ENCODE data around the gene PPTC7.
A peak's percentile ranks its signal among the peaks of the same experiment; 100 is the strongest.
"Not testable (repeated sequence)": the region's sequence is repeated elsewhere in the genome, so short reads cannot be mapped to it uniquely, and the experiment has no call there.

The PPTC7 gene

GRCh38 chr12:110563702-110564470 is 19.2 kb downstream of the PPTC7 start (continued):
- TF ChIP-seq TCF4 (CRISPR knock-in tag; IDR thresholded peaks at IDR 0.05; ENCODE audit: borderline replicate concordance) = no peak
- no peak for TF ChIP-seq ZNF8 (CRISPR knock-in tag; IDR thresholded peaks at IDR 0.05)
- TF ChIP-seq, protein P1, sequence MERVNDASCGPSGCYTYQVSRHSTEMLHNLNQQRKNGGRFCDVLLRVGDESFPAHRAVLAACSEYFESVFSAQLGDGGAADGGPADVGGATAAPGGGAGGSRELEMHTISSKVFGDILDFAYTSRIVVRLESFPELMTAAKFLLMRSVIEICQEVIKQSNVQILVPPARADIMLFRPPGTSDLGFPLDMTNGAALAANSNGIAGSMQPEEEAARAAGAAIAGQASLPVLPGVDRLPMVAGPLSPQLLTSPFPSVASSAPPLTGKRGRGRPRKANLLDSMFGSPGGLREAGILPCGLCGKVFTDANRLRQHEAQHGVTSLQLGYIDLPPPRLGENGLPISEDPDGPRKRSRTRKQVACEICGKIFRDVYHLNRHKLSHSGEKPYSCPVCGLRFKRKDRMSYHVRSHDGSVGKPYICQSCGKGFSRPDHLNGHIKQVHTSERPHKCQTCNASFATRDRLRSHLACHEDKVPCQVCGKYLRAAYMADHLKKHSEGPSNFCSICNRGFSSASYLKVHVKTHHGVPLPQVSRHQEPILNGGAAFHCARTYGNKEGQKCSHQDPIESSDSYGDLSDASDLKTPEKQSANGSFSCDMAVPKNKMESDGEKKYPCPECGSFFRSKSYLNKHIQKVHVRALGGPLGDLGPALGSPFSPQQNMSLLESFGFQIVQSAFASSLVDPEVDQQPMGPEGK (CRISPR knock-in tag; IDR thresholded peaks at IDR 0.05; ENCODE audit: borderline replicate concordance) = no peak
- 0 out of 2 replicates have a peak, but pooled peaks have one; percentile 32 for TF ChIP-seq TOX (CRISPR knock-in tag; IDR thresholded peaks at IDR 0.05; ENCODE audit: borderline replicate concordance)

DNA sequence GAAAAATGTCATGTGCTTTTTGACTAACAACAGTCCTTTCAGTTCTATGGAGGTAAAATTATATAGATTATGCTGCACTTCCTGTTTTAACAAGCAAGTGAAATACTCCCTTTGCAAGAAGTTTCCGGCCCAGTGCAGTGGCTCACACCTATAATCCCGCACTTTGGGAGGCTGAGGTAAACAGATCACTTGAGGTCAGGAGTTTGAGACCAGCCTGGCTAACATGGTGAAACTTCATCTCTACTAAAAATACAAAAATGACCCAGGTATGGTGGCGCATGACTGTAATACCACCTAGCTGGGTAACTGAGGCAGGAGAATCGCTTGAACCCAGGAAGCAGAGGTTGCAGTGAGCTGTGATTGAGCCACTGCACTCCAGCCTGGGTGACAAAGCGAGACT is 20.7 kb downstream of the PPTC7 start:
- not testable (repeated sequence) for ATAC-seq

DNA sequence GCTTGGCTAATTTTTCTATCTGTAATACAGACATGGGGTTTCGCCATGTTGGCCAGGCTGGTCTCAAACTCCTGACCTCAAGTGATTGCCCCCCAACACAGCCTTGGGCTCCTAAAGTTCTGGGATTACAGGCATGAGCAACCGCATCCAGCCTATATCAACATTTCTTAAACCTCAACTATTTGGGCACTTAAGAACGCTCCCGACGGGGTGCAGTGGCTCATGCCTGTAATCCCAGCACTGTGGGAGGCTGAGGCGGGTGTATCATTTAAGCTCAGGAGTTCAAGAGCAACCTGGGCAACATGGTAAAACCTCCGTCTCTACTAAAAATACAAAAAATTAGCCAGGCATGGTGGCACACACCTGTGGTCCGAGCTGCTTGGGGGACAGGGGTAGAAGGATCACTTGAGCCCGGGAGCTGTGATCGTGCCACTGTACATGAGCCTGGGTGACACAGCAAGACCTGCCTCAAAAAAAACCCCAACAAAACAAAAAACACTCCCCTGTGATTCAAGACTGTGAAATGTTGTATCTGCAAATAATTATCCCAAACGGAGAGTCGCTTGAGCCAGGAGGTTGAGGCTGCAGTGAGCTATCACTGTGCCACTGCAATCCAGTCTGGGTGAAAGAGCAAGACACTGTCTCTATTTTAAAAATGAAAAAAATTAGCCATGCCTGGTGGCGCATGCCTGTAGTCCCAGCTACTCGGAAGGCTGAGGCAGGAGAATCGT is 21.5 kb downstream of the PPTC7 start:
- TF ChIP-seq CSDC2 (CRISPR knock-in tag; IDR thresholded peaks at IDR 0.05) = no peak
- no peak for TF ChIP-seq OSR1 (CRISPR knock-in tag; IDR thresholded peaks at IDR 0.05)
- ATAC-seq = peak; percentile 26

- TF ChIP-seq ZC3H10 (CRISPR knock-in tag; IDR thresholded peaks at IDR 0.05) (no peak), RARB (CRISPR knock-in tag; IDR thresholded peaks at IDR 0.05) (no peak), ZNF565 (CRISPR knock-in tag; conservative IDR thresholded peaks at IDR 0.05; ENCODE audit: low read depth) (no peak), SNAI2 (CRISPR knock-in tag; IDR thresholded peaks at IDR 0.05) (no peak), GLIS3 (CRISPR knock-in tag; IDR thresholded peaks at IDR 0.05) (no peak), ARNTL (CRISPR knock-in tag; IDR thresholded peaks at IDR 0.05; ENCODE audit: borderline replicate concordance, low read depth) (no peak), CSDC2 (CRISPR knock-in tag; IDR thresholded peaks at IDR 0.05) (no peak), ZFP30 (CRISPR knock-in tag; IDR thresholded peaks at IDR 0.05) (no peak), ZNF8 (CRISPR knock-in tag; IDR thresholded peaks at IDR 0.05) (no peak), BACH2 (CRISPR knock-in tag; IDR thresholded peaks at IDR 0.05; ENCODE audit: borderline replicate concordance) (no peak), OSR1 (CRISPR knock-in tag; IDR thresholded peaks at IDR 0.05) (no peak), ESRRG (CRISPR knock-in tag; IDR thresholded peaks at IDR 0.05) (no peak), TCF4 (CRISPR knock-in tag; IDR thresholded peaks at IDR 0.05; ENCODE audit: borderline replicate concordance) (no peak), TOX (CRISPR knock-in tag; IDR thresholded peaks at IDR 0.05; ENCODE audit: borderline replicate concordance) (no peak), ZNF70 (CRISPR knock-in tag; IDR thresholded peaks at IDR 0.05) (no peak)
- TF ChIP-seq, protein P2, sequence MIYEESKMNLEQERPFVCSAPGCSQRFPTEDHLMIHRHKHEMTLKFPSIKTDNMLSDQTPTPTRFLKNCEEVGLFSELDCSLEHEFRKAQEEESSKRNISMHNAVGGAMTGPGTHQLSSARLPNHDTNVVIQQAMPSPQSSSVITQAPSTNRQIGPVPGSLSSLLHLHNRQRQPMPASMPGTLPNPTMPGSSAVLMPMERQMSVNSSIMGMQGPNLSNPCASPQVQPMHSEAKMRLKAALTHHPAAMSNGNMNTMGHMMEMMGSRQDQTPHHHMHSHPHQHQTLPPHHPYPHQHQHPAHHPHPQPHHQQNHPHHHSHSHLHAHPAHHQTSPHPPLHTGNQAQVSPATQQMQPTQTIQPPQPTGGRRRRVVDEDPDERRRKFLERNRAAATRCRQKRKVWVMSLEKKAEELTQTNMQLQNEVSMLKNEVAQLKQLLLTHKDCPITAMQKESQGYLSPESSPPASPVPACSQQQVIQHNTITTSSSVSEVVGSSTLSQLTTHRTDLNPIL (CRISPR knock-in tag; IDR thresholded peaks at IDR 0.05; ENCODE audit: low read depth) = no peak
- TF ChIP-seq, protein P3, sequence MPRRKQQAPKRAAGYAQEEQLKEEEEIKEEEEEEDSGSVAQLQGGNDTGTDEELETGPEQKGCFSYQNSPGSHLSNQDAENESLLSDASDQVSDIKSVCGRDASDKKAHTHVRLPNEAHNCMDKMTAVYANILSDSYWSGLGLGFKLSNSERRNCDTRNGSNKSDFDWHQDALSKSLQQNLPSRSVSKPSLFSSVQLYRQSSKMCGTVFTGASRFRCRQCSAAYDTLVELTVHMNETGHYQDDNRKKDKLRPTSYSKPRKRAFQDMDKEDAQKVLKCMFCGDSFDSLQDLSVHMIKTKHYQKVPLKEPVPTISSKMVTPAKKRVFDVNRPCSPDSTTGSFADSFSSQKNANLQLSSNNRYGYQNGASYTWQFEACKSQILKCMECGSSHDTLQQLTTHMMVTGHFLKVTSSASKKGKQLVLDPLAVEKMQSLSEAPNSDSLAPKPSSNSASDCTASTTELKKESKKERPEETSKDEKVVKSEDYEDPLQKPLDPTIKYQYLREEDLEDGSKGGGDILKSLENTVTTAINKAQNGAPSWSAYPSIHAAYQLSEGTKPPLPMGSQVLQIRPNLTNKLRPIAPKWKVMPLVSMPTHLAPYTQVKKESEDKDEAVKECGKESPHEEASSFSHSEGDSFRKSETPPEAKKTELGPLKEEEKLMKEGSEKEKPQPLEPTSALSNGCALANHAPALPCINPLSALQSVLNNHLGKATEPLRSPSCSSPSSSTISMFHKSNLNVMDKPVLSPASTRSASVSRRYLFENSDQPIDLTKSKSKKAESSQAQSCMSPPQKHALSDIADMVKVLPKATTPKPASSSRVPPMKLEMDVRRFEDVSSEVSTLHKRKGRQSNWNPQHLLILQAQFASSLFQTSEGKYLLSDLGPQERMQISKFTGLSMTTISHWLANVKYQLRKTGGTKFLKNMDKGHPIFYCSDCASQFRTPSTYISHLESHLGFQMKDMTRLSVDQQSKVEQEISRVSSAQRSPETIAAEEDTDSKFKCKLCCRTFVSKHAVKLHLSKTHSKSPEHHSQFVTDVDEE (CRISPR knock-in tag; IDR thresholded peaks at IDR 0.05) = no peak
- TF ChIP-seq, protein P4, sequence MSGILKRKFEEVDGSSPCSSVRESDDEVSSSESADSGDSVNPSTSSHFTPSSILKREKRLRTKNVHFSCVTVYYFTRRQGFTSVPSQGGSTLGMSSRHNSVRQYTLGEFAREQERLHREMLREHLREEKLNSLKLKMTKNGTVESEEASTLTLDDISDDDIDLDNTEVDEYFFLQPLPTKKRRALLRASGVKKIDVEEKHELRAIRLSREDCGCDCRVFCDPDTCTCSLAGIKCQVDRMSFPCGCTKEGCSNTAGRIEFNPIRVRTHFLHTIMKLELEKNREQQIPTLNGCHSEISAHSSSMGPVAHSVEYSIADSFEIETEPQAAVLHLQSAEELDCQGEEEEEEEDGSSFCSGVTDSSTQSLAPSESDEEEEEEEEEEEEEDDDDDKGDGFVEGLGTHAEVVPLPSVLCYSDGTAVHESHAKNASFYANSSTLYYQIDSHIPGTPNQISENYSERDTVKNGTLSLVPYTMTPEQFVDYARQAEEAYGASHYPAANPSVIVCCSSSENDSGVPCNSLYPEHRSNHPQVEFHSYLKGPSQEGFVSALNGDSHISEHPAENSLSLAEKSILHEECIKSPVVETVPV (CRISPR knock-in tag; IDR thresholded peaks at IDR 0.05) = no peak
- TF ChIP-seq, protein P5, sequence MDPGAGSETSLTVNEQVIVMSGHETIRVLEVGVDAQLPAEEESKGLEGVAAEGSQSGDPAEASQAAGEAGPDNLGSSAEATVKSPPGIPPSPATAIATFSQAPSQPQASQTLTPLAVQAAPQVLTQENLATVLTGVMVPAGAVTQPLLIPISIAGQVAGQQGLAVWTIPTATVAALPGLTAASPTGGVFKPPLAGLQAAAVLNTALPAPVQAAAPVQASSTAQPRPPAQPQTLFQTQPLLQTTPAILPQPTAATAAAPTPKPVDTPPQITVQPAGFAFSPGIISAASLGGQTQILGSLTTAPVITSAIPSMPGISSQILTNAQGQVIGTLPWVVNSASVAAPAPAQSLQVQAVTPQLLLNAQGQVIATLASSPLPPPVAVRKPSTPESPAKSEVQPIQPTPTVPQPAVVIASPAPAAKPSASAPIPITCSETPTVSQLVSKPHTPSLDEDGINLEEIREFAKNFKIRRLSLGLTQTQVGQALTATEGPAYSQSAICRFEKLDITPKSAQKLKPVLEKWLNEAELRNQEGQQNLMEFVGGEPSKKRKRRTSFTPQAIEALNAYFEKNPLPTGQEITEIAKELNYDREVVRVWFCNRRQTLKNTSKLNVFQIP (CRISPR knock-in tag; IDR thresholded peaks at IDR 0.05; ENCODE audit: borderline replicate concordance, low read depth) = no peak
- TF ChIP-seq, protein P1 (CRISPR knock-in tag; IDR thresholded peaks at IDR 0.05; ENCODE audit: borderline replicate concordance) = no peak
- ATAC-seq = no peak
These were observed 22.2 kb downstream of the PPTC7 start for GRCh38 chr12:110560946-110561345.

Data from SK-N-SH treated with all-trans-retinoic acid at 6 μM for 48 hours (cell line).